Naive B cell (primary cell): ENCODE results near the gene SFSWAP. TPM values are rescaled to one million over a fixed set of nuclear protein-coding genes. Genes with fewer than 3 reads are reported as not detected.

Experiments used
- ATAC-seq, 2 donors: fragments of 150-1000 bp; cut with Tn5 transposase; 2 replicates each; pipeline ENCODE4 v1.10.0; 2021; ENCODE audit warnings: low read depth in 2 of 2, mild to moderate bottlenecking in 2 of 2, moderate library complexity in 2 of 2
- DNase-seq: peaks from one replicate; pipeline ENCODE4 v3.0.0; 2022
- H3K27ac Mint-ChIP-seq, 6 donors: one replicate each; pipeline ENCODE4 v1.8.0; 2020 to 2022; ENCODE audit warnings: mild to moderate bottlenecking in 6 of 6, mixed read lengths in 6 of 6, moderate library complexity in 5 of 6, inconsistent platforms in 2 of 6
- H3K27me3 Mint-ChIP-seq, 3 donors: one replicate each; pipeline ENCODE4 v1.8.0; 2021 to 2022; ENCODE audit warnings: mixed read lengths in 3 of 3, mild to moderate bottlenecking in 1 of 3
- H3K36me3 Mint-ChIP-seq, 2 donors: one replicate each; pipeline ENCODE4 v1.8.0; 2020 to 2022; ENCODE audit warnings: mixed read lengths in 2 of 2, inconsistent platforms in 1 of 2, mild to moderate bottlenecking in 1 of 2
- H3K4me1 Mint-ChIP-seq, 3 donors: one replicate each; pipeline ENCODE4 v1.8.0; 2020 to 2022; ENCODE audit warnings: mixed read lengths in 3 of 3, inconsistent platforms in 1 of 3, mild to moderate bottlenecking in 1 of 3, moderate library complexity in 1 of 3
- H3K4me3 Mint-ChIP-seq, 8 donors: one replicate each; pipeline ENCODE4 v1.8.0; 2020 to 2022; ENCODE audit warnings: mild to moderate bottlenecking in 8 of 8, mixed read lengths in 8 of 8, moderate library complexity in 8 of 8, inconsistent platforms in 2 of 8
- H3K9me3 Mint-ChIP-seq, 7 donors: one replicate each; pipeline ENCODE4 v1.8.0; 2020 to 2022; ENCODE audit warnings: mixed read lengths in 7 of 7, mild to moderate bottlenecking in 5 of 7, inconsistent platforms in 2 of 7, moderate library complexity in 1 of 7
- polyA plus RNA-seq, 6 donors: library from polyadenylated mRNA; unstranded; fragments of 300-500 nt; fragmentation: Illumina TruSeq; gene quantifications; one replicate each; pipeline ENCODE4 v1.2.3, GENCODE V29; 2021; ENCODE audit warnings: low read depth in 6 of 6

The SFSWAP gene
- polyA plus RNA-seq, 6 donors from 2014 or later = 10.0 to 33.5 (median 19.0) TPM

- no peak for DNase-seq
- Mint-ChIP-seq H3K9me3 (no peaks in the 10 kb centered on the region), H3K4me1 (no peaks in the 10 kb centered on the region), H3K4me3 (no peak overlapping the region), H3K27me3 (no peaks in the 10 kb centered on the region), H3K36me3 (no peaks in the 10 kb centered on the region), H3K27ac (no peak overlapping the region)
- ATAC-seq = no peak
Observed at GRCh38 chr12:131842169-131842568, 131.3 kb downstream of the SFSWAP start.

- ATAC-seq = no peak
- H3K36me3 Mint-ChIP-seq = no peaks in the 10 kb centered on the region
- no peak for DNase-seq
- no peaks in the 10 kb centered on the region for H3K27me3 Mint-ChIP-seq
- no peak overlapping the region for H3K4me3 Mint-ChIP-seq
- H3K9me3 Mint-ChIP-seq = no peaks in the 10 kb centered on the region
- no peaks in the 10 kb centered on the region for H3K4me1 Mint-ChIP-seq
- no peak overlapping the region for H3K27ac Mint-ChIP-seq
Observed at GRCh38 chr12:131843527-131843926, 132.6 kb downstream of the SFSWAP start.

DNA sequence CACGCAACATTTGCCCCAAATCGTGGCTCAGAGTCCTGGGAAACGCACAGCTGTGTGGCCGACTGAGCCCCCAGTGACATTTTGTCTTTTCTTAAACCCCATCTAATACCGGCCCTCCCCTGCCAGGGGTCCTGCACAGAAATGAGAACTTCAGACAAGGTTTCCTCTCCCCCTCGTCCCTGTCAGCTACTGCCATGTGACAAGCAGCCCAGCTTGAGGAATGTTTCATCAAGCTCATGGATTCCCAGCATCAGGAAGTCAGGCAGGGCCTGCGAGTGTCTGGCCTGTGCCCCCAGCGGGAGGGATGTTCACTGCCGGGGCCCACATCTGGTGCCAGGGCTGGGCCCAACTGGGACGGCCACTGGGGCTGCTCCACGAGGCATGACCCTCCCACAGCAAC, 133.2 kb downstream of the SFSWAP start:
- Mint-ChIP-seq H3K4me1 (no peaks in the 10 kb centered on the region), H3K9me3 (no peaks in the 10 kb centered on the region), H3K36me3 (no peaks in the 10 kb centered on the region), H3K27ac (no peak overlapping the region), H3K27me3 (no peaks in the 10 kb centered on the region), H3K4me3 (no peak overlapping the region)
- DNase-seq = no peak
- ATAC-seq = no peak

DNA sequence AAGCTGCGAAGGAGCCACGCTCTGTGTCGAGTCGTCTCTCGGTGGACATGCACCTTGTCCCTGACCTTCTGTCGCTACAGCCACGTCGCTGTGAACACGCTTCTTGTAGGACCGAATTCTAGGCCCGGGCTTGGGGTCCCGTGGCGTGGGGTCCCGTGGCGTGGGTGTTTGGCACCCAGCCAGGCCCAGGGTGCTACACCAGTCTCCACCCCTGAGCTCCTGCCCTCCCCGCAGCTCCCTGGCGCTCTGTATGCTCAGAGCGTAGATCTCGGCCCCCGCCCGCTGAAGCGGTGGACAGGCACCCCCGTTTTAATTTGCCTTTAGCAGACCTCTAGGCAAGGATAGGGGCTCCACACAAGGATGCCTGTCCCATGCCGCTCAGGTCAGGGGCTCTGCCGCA, 133.8 kb downstream of the SFSWAP start:
- Mint-ChIP-seq H3K9me3 (no peaks in the 10 kb centered on the region), H3K27me3 (no peaks in the 10 kb centered on the region), H3K4me3 (peak overlapping the region in 1 of 8 donors; percentile 64), H3K27ac (no peak overlapping the region), H3K36me3 (no peaks in the 10 kb centered on the region), H3K4me1 (no peaks in the 10 kb centered on the region)
- ATAC-seq = no peak
- no peak for DNase-seq

DNA sequence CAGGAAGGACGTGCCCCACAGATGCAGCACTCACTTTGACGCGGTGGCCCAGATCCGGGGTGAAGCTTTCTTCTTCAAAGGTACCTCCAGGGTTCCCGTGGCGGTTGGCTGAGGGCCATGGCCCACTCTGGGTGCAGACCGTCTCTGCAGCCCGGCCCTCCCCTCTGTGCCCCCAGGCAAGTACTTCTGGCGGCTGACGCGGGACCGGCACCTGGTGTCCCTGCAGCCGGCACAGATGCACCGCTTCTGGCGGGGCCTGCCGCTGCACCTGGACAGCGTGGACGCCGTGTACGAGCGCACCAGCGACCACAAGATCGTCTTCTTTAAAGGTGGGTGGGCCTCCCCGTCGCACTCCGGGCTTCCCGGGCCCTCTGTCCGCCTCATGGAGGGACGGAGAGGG, 134.2 kb downstream of the SFSWAP start:
- Mint-ChIP-seq H3K4me1 (no peaks in the 10 kb centered on the region), H3K36me3 (no peaks in the 10 kb centered on the region), H3K27ac (no peak overlapping the region), H3K9me3 (no peaks in the 10 kb centered on the region), H3K4me3 (no peak overlapping the region), H3K27me3 (no peaks in the 10 kb centered on the region)
- DNase-seq (no peak), ATAC-seq (no peak)

GRCh38 chr12:131847456-131847855, 136.6 kb downstream of the SFSWAP start:
- no peaks in the 10 kb centered on the region for H3K4me1 Mint-ChIP-seq
- peak overlapping the region in 1 of 6 donors; percentile 76 for H3K27ac Mint-ChIP-seq
- H3K9me3 Mint-ChIP-seq = no peaks in the 10 kb centered on the region
- H3K27me3 Mint-ChIP-seq = no peaks in the 10 kb centered on the region
- H3K4me3 Mint-ChIP-seq = no peak overlapping the region
- ATAC-seq (no peak), DNase-seq (no peak)
- no peaks in the 10 kb centered on the region for H3K36me3 Mint-ChIP-seq

- Mint-ChIP-seq H3K36me3 (no peaks in the 10 kb centered on the region), H3K27me3 (no peaks in the 10 kb centered on the region), H3K9me3 (no peaks in the 10 kb centered on the region), H3K4me3 (no peak overlapping the region), H3K27ac (peak overlapping the region in 1 of 6 donors; percentile 12), H3K4me1 (peaks cover 0 to 10% (median 5%) of the 10 kb centered on the region in 3 donors)
- ATAC-seq = no peak
- DNase-seq = no peak
Observed at GRCh38 chr12:131848753-131849152, 137.9 kb downstream of the SFSWAP start.

Other genes with a start within 250 kb of the SFSWAP start
- gene MMP17, start 117.3 kb downstream of the SFSWAP start, polyA plus RNA-seq = 10 to 100 TPM in 3 of 6 donors, 1 to 10 TPM in 3; 6.4 to 42.8 (median 10.4) TPM
- gene ULK1, start 183.5 kb downstream of the SFSWAP start, polyA plus RNA-seq = 1 to 10 TPM in 1 of 6 donors, under 1 TPM in 5; 0.22 to 2.1 (median 0.73) TPM
- gene PUS1, start 218.2 kb downstream of the SFSWAP start, polyA plus RNA-seq = 10 to 100 TPM in 5 of 6 donors, 1 to 10 TPM in 1; 9.7 to 43.2 (median 22.5) TPM
- 10 to 100 TPM in 1 of 6 donors, 1 to 10 TPM in 5; 5.8 to 11.7 (median 6.4) TPM for gene EP400, start 238.9 kb downstream of the SFSWAP start, polyA plus RNA-seq